ENCODE results near the gene C2CD2.

C2CD2 gene

DNA sequence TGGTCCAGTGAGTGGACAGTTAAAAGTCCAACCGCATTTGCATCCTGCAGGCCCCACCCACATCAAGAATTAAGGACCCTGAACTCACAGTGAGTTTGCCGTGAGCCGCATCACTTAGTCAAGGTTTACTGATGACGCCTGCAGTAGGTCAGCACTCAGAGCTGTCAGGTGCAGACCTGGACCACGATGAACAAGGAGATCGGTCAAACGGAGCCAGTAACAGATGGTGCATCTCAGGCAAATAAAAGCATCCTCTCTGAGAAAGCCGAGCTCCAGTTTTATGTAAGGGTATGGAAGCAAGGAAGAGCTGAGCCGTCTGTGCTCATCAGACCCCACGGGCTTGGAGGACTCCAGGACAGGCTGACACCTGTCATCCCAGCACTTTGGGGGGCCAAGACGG is 79.2 kb downstream of the C2CD2 start:
- DNase-seq (ENCODE audit: low read depth in 1 of 2, low spot score in 1 of 2), result no peak
- Histone ChIP-seq H3K27me3 (ENCODE audit: insufficient read depth, poor library complexity, severe bottlenecking) (no peaks in the 10 kb centered on the region), H3K27ac (replicated peaks) (no peak overlapping the region), H3K4me3 (replicated peaks; ENCODE audit: insufficient read depth, low read length) (no peak overlapping the region)
- TF ChIP-seq, protein P1, sequence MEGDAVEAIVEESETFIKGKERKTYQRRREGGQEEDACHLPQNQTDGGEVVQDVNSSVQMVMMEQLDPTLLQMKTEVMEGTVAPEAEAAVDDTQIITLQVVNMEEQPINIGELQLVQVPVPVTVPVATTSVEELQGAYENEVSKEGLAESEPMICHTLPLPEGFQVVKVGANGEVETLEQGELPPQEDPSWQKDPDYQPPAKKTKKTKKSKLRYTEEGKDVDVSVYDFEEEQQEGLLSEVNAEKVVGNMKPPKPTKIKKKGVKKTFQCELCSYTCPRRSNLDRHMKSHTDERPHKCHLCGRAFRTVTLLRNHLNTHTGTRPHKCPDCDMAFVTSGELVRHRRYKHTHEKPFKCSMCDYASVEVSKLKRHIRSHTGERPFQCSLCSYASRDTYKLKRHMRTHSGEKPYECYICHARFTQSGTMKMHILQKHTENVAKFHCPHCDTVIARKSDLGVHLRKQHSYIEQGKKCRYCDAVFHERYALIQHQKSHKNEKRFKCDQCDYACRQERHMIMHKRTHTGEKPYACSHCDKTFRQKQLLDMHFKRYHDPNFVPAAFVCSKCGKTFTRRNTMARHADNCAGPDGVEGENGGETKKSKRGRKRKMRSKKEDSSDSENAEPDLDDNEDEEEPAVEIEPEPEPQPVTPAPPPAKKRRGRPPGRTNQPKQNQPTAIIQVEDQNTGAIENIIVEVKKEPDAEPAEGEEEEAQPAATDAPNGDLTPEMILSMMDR (IDR thresholded peaks at IDR 0.05; ENCODE audit: insufficient read depth, low read length), result no peak
- TF ChIP-seq POLR2AphosphoS5 (IDR thresholded peaks at IDR 0.05; ENCODE audit: low read depth) (no peak), SPI1 (IDR thresholded peaks at IDR 0.05; ENCODE audit: borderline replicate concordance, low read depth) (no peak), GABPA (IDR thresholded peaks at IDR 0.05; ENCODE audit: low read depth) (no peak)
- TF ChIP-seq, protein P2, sequence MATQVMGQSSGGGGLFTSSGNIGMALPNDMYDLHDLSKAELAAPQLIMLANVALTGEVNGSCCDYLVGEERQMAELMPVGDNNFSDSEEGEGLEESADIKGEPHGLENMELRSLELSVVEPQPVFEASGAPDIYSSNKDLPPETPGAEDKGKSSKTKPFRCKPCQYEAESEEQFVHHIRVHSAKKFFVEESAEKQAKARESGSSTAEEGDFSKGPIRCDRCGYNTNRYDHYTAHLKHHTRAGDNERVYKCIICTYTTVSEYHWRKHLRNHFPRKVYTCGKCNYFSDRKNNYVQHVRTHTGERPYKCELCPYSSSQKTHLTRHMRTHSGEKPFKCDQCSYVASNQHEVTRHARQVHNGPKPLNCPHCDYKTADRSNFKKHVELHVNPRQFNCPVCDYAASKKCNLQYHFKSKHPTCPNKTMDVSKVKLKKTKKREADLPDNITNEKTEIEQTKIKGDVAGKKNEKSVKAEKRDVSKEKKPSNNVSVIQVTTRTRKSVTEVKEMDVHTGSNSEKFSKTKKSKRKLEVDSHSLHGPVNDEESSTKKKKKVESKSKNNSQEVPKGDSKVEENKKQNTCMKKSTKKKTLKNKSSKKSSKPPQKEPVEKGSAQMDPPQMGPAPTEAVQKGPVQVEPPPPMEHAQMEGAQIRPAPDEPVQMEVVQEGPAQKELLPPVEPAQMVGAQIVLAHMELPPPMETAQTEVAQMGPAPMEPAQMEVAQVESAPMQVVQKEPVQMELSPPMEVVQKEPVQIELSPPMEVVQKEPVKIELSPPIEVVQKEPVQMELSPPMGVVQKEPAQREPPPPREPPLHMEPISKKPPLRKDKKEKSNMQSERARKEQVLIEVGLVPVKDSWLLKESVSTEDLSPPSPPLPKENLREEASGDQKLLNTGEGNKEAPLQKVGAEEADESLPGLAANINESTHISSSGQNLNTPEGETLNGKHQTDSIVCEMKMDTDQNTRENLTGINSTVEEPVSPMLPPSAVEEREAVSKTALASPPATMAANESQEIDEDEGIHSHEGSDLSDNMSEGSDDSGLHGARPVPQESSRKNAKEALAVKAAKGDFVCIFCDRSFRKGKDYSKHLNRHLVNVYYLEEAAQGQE (IDR thresholded peaks at IDR 0.05; ENCODE audit: insufficient replicate concordance, low read depth), result no peak

DNA sequence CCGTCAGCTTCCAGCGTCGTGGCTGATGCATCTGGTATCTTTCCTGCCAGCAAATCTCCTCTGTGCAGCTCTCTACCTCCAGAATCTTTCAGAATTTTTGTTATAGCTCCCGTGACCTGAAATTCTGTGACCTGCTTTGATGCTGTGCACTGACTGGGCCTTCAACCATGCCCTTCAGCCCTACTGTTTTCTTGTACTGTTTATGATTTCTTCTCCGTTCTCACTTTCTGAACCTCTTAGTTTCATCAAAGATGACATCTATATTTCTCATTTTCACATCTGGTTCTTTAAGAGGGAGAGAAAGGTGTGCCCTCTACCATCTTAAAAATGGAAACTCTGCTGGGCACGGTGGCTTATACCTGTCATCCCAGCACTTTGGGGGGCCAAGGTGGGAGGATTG is 80.4 kb downstream of the C2CD2 start:
- Histone ChIP-seq H3K27ac (replicated peaks) (no peak overlapping the region), H3K27me3 (ENCODE audit: insufficient read depth, poor library complexity, severe bottlenecking) (no peaks in the 10 kb centered on the region), H3K4me3 (replicated peaks; ENCODE audit: insufficient read depth, low read length) (no peak overlapping the region)
- TF ChIP-seq SPI1 (IDR thresholded peaks at IDR 0.05; ENCODE audit: borderline replicate concordance, low read depth) (no peak), GABPA (IDR thresholded peaks at IDR 0.05; ENCODE audit: low read depth) (no peak), POLR2AphosphoS5 (IDR thresholded peaks at IDR 0.05; ENCODE audit: low read depth) (no peak)
- TF ChIP-seq, protein P2 (IDR thresholded peaks at IDR 0.05; ENCODE audit: insufficient replicate concordance, low read depth), result no peak
- TF ChIP-seq, protein P1 (IDR thresholded peaks at IDR 0.05; ENCODE audit: insufficient read depth, low read length), result no peak
- DNase-seq (ENCODE audit: low read depth in 1 of 2, low spot score in 1 of 2), result no peak

DNA sequence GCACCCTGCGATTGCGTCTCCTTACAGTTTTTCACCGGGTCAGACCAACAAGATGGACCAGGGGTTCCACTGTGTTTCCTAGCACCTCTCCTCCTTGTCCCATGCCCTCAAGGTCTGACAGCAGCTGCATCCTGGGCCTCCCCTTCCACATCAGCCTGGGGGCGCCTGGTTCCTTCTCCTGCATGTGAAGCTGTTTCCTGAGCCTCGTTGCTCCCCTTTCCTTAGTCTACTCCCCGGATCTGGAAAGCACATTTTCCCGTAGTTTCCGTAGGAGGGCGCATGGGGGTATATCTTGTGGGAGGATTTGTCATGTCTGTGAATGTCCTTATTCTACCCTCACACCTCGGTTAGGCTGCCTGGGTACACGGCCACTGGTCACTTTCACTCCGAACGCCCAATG is 80.8 kb downstream of the C2CD2 start:
- TF ChIP-seq, protein P1 (IDR thresholded peaks at IDR 0.05; ENCODE audit: insufficient read depth, low read length), result no peak
- TF ChIP-seq, protein P2 (IDR thresholded peaks at IDR 0.05; ENCODE audit: insufficient replicate concordance, low read depth), result no peak
- TF ChIP-seq GABPA (IDR thresholded peaks at IDR 0.05; ENCODE audit: low read depth) (no peak), SPI1 (IDR thresholded peaks at IDR 0.05; ENCODE audit: borderline replicate concordance, low read depth) (no peak), POLR2AphosphoS5 (IDR thresholded peaks at IDR 0.05; ENCODE audit: low read depth) (no peak)
- DNase-seq (ENCODE audit: low read depth in 1 of 2, low spot score in 1 of 2), result no peak
- H3K27ac ChIP-seq (replicated peaks), result no peak overlapping the region

More for the DNA sequence above, 80.8 kb downstream of the C2CD2 start:
- Histone ChIP-seq H3K4me3 (replicated peaks; ENCODE audit: insufficient read depth, low read length) (no peak overlapping the region), H3K27me3 (ENCODE audit: insufficient read depth, poor library complexity, severe bottlenecking) (no peaks in the 10 kb centered on the region)
